Progenitor cell of endocrine pancreas (in vitro differentiated cells): ENCODE data around the gene MTFP1. TPM values are rescaled to one million over a fixed set of nuclear protein-coding genes. Genes with fewer than 3 reads are reported as not detected.

Experiments used
- DNase-seq: peaks from one replicate; pipeline ENCODE4 v3.0.0; 2021; ENCODE audit warnings: low spot score; ENCODE audit not compliant: unreplicated experiment
- H3K27ac Mint-ChIP-seq: 2 replicates; pipeline ENCODE4 v1.8.0; 2021; ENCODE audit warnings: mild to moderate bottlenecking, moderate library complexity, mixed read lengths
- H3K27me3 Mint-ChIP-seq: 2 replicates; pipeline ENCODE4 v1.8.0; 2021; ENCODE audit warnings: mixed read lengths
- H3K36me3 Mint-ChIP-seq: 2 replicates; pipeline ENCODE4 v1.8.0; 2022; ENCODE audit warnings: mixed read lengths; ENCODE audit not compliant: insufficient read depth
- H3K4me1 Mint-ChIP-seq: 2 replicates; pipeline ENCODE4 v1.8.0; 2021; ENCODE audit warnings: low read depth, mixed read lengths
- H3K4me3 Mint-ChIP-seq: 2 replicates; pipeline ENCODE4 v1.8.0; 2021; ENCODE audit warnings: low read depth, mild to moderate bottlenecking, moderate library complexity, mixed read lengths
- H3K9me3 Mint-ChIP-seq: 2 replicates; pipeline ENCODE4 v1.8.0; 2021; ENCODE audit warnings: low read depth, mixed read lengths
- total RNA-seq: library from RNA; stranded (reverse); gene quantifications from 2 replicates; pipeline ENCODE4 v1.2.1, GENCODE V29; 2021
- TF ChIP-seq, protein P1 (sequence below): fragments of 200-600 bp; sonication (generic); IDR thresholded peaks from one replicate; pipeline ENCODE4 v1.5.0; 2021; ENCODE audit warnings: antibody characterized with exemption, mild to moderate bottlenecking; ENCODE audit not compliant: unreplicated experiment

Gene MTFP1
- total RNA-seq, 1 donor from 2014 or later = 16.6 TPM

DNA sequence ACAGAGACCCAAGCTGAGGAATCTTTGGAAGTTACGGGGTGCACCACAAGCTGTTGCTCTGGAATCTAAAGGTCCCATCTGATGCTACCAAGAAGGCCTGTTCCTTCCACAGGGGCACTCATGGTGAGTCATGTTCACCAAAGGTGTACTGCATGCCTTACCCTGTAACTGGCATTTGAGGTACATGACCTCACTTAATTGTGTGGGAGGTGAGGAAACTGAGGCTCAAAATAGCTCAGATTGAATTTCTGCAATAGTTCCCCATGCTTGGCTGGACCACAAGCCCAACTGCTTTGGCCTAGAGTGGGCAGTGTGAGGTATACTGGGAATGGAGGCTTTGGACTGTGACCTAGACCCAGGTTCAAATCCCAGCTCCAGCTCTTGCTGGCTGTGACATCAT, 8.2 kb downstream of the MTFP1 start:
- H3K27ac Mint-ChIP-seq = no peak overlapping the region
- no peak overlapping the region for H3K4me3 Mint-ChIP-seq
- H3K4me1 Mint-ChIP-seq = peaks cover 17% of the 10 kb centered on the region
- no peaks in the 10 kb centered on the region for H3K36me3 Mint-ChIP-seq
- DNase-seq = no peak
- no peaks in the 10 kb centered on the region for H3K9me3 Mint-ChIP-seq
- H3K27me3 Mint-ChIP-seq = no peaks in the 10 kb centered on the region
- TF ChIP-seq, protein P1, sequence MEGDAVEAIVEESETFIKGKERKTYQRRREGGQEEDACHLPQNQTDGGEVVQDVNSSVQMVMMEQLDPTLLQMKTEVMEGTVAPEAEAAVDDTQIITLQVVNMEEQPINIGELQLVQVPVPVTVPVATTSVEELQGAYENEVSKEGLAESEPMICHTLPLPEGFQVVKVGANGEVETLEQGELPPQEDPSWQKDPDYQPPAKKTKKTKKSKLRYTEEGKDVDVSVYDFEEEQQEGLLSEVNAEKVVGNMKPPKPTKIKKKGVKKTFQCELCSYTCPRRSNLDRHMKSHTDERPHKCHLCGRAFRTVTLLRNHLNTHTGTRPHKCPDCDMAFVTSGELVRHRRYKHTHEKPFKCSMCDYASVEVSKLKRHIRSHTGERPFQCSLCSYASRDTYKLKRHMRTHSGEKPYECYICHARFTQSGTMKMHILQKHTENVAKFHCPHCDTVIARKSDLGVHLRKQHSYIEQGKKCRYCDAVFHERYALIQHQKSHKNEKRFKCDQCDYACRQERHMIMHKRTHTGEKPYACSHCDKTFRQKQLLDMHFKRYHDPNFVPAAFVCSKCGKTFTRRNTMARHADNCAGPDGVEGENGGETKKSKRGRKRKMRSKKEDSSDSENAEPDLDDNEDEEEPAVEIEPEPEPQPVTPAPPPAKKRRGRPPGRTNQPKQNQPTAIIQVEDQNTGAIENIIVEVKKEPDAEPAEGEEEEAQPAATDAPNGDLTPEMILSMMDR = no peak

DNA sequence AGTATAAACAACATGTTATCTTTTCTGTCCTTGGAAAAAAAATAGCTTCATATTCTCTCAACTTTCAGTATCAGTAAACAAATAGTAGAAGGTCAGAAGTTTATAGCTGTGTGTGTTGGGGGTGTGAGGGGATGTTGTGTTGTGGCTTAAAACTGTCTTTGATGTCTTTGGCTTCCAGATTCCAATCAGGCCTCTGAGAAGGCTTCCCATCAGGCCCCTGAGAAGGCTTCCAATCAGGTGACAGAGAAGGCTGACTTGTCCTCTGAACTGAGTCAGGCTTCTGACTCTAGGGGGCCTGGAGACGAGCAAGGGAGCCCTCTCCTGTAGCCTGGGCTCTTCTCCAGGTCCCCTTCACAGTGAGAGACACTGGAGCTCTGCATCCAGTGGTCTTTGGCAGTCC, 9.3 kb downstream of the MTFP1 start:
- no peak overlapping the region for H3K27ac Mint-ChIP-seq
- DNase-seq = no peak
- no peak overlapping the region for H3K4me3 Mint-ChIP-seq
- H3K27me3 Mint-ChIP-seq = no peaks in the 10 kb centered on the region
- no peaks in the 10 kb centered on the region for H3K36me3 Mint-ChIP-seq
- TF ChIP-seq, protein P1 = no peak
- H3K4me1 Mint-ChIP-seq = peaks cover 17% of the 10 kb centered on the region
- no peaks in the 10 kb centered on the region for H3K9me3 Mint-ChIP-seq

DNA sequence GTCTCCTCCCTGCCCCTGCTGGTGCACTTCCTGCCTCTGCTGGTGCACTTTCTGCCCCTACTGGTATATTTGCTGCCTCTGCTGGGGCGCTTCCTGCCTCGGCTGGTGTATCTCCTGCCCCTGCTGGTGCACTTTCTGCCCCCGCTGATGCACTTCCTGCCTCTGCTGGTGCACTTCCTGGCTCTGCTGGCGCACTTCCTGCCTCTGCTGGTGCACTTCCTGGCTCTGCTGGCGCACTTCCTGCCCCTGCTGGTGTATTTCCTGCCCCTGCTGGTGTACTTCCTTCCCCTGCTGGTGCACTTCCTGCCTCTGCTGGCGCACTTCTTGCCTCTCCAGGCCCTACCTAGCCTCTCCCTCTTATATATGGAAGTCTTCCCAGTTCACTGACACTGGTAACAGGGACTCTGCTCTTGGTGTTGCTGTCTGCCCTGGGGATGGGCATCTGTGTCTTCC, 10.1 kb downstream of the MTFP1 start:
- peaks cover 17% of the 10 kb centered on the region for H3K4me1 Mint-ChIP-seq
- H3K27me3 Mint-ChIP-seq = peaks cover 2% of the 10 kb centered on the region
- TF ChIP-seq, protein P1 = no peak
- H3K36me3 Mint-ChIP-seq = no peaks in the 10 kb centered on the region
- DNase-seq = no peak
- H3K9me3 Mint-ChIP-seq = no peaks in the 10 kb centered on the region
- H3K27ac Mint-ChIP-seq = no peak overlapping the region
- no peak overlapping the region for H3K4me3 Mint-ChIP-seq

DNA sequence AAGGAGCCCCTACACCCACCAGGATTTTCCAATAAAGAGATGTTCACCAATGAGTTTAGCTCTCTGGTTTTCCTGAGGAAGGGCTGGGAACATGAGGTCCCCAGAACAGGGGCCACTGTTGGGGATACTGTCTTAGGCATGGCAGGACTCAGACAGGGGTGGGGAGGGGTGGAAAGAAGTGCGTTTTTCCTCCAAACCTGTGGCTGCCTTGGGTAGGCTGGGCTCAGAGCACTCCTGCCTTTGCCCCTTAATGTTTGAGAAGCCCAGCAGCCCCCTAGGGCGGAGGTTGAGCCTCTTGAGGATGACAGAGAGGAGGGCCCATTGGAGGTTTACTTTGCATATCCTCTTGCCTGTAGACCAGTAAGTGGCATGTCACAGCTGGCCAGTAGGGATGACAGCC, 10.6 kb downstream of the MTFP1 start:
- Mint-ChIP-seq H3K27me3 (peaks cover 4% of the 10 kb centered on the region), H3K9me3 (no peaks in the 10 kb centered on the region), H3K27ac (no peak overlapping the region), H3K4me1 (peaks cover 21% of the 10 kb centered on the region), H3K36me3 (no peaks in the 10 kb centered on the region), H3K4me3 (no peak overlapping the region)
- DNase-seq = no peak
- TF ChIP-seq, protein P1 = no peak

DNA sequence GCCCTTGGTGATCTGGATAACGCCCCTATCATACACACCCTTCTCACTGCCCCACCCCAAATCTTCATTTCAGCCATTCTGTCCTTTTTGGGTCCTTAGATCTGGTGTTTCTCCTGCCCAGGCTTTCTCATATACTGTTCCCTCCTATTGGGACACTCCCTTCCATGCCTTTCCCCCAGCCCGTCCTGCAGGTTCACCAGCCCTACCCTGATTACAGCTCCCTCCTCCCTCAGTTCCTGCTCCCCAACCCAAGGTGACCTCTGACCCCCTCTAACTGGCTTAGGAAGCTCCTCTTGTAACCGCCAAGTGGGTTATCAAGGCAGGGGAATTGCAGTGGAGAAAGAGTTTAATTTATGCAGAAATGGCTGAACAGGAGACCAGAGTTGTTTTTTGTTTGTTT, 13.0 kb downstream of the MTFP1 start:
- no peak for DNase-seq
- Mint-ChIP-seq H3K36me3 (no peaks in the 10 kb centered on the region), H3K27me3 (peaks cover 6% of the 10 kb centered on the region), H3K4me3 (no peak overlapping the region), H3K27ac (no peak overlapping the region), H3K4me1 (peaks cover 24% of the 10 kb centered on the region), H3K9me3 (no peaks in the 10 kb centered on the region)
- TF ChIP-seq, protein P1 = no peak
